H9 (cell line): Measurements from ENCODE around the gene MUS81. TPM values are rescaled to one million over a fixed set of nuclear protein-coding genes. Genes with fewer than 3 reads are reported as not detected.

Source experiments
- DNase-seq: peaks from one replicate; pipeline ENCODE4 v3.0.0-alpha.2; 2017
- H2AFZ ChIP-seq: one replicate; pipeline ENCODE4 v1.6.1; 2013; ENCODE audit warnings: mild to moderate bottlenecking, low read length, control low read depth, moderate library complexity
- H2AK5ac ChIP-seq: 2 replicates; pipeline ENCODE4 v1.6.1; 2013; ENCODE audit warnings: low read length, control low read depth, mixed read lengths; ENCODE audit not compliant: insufficient read length
- H2BK120ac ChIP-seq: one replicate; pipeline ENCODE4 v1.6.1; 2013; ENCODE audit warnings: low read depth, mild to moderate bottlenecking, low read length, control low read depth, inconsistent platforms; ENCODE audit not compliant: poor library complexity, severe bottlenecking
- H2BK12ac ChIP-seq: 2 replicates; pipeline ENCODE4 v1.6.1; 2013; ENCODE audit warnings: low read length, control low read depth, mixed read lengths, low read depth; ENCODE audit not compliant: insufficient read length
- H2BK15ac ChIP-seq: 2 replicates; pipeline ENCODE4 v1.6.1; 2013; ENCODE audit warnings: low read depth, low read length, control low read depth
- H2BK20ac ChIP-seq: one replicate; pipeline ENCODE4 v1.6.1; 2013; ENCODE audit warnings: low read depth, mild to moderate bottlenecking, low read length, control low read depth, inconsistent platforms; ENCODE audit not compliant: poor library complexity, severe bottlenecking
- H2BK5ac ChIP-seq: 2 replicates; pipeline ENCODE4 v1.6.1; 2013; ENCODE audit warnings: low read length, control low read depth, mixed read lengths; ENCODE audit not compliant: insufficient read length
- H3K14ac ChIP-seq: 2 replicates; pipeline ENCODE4 v1.6.1; 2013; ENCODE audit warnings: low read length, control low read depth; ENCODE audit not compliant: insufficient read depth
- H3K18ac ChIP-seq: 2 replicates; pipeline ENCODE4 v1.6.1; 2013; ENCODE audit warnings: low read depth, mild to moderate bottlenecking, mixed read lengths, low read length, control low read depth; ENCODE audit not compliant: insufficient read length
- H3K23ac ChIP-seq: 2 replicates; pipeline ENCODE4 v1.6.1; 2013; ENCODE audit warnings: low read length, control low read depth, mixed read lengths, low read depth; ENCODE audit not compliant: insufficient read length
- H3K23me2 ChIP-seq: 2 replicates; pipeline ENCODE4 v1.6.1; 2013; ENCODE audit warnings: low read depth, mild to moderate bottlenecking, mixed read lengths, low read length, control low read depth; ENCODE audit not compliant: insufficient read length, poor library complexity, severe bottlenecking
- H3K27ac ChIP-seq: 2 replicates; pipeline ENCODE4 v1.5.1; 2013; ENCODE audit warnings: low read length, control low read depth, mixed read lengths, low read depth; ENCODE audit not compliant: insufficient read length
- H3K27me3 ChIP-seq: 2 replicates; pipeline ENCODE4 v1.6.1; 2013; ENCODE audit warnings: low read length, control low read depth, inconsistent platforms; ENCODE audit not compliant: insufficient read depth
- H3K4ac ChIP-seq: 2 replicates; pipeline ENCODE4 v1.6.1; 2013; ENCODE audit warnings: low read depth, mild to moderate bottlenecking, control low read depth, inconsistent platforms, low read length, moderate library complexity
- H3K4me1 ChIP-seq: 2 replicates; pipeline ENCODE4 v1.6.1; 2013; ENCODE audit warnings: low read length, control low read depth, inconsistent platforms; ENCODE audit not compliant: insufficient read depth
- H3K4me2 ChIP-seq: 2 replicates; pipeline ENCODE4 v1.6.1; 2013; ENCODE audit warnings: low read length, control low read depth, mixed read lengths; ENCODE audit not compliant: insufficient read length, insufficient read depth
- H3K56ac ChIP-seq: 2 replicates; pipeline ENCODE4 v1.6.1; 2013; ENCODE audit warnings: low read depth, mild to moderate bottlenecking, mixed read lengths, low read length, control low read depth; ENCODE audit not compliant: insufficient read length
- H3K79me1 ChIP-seq: 2 replicates; pipeline ENCODE4 v1.6.1; 2013; ENCODE audit warnings: low read depth, mild to moderate bottlenecking, moderate library complexity, low read length, control low read depth, inconsistent platforms; ENCODE audit not compliant: insufficient read depth, poor library complexity, severe bottlenecking
- H3K79me2 ChIP-seq: 2 replicates; pipeline ENCODE4 v1.6.1; 2013; ENCODE audit warnings: low read length, control low read depth, inconsistent platforms; ENCODE audit not compliant: insufficient read depth
- H3K9ac ChIP-seq: 2 replicates; pipeline ENCODE4 v1.6.1; 2013; ENCODE audit warnings: low read length, control low read depth, mixed read lengths; ENCODE audit not compliant: insufficient read length; ENCODE audit errors: extremely low read depth
- H3K9me3 ChIP-seq: one replicate; pipeline ENCODE4 v1.6.1; 2013; ENCODE audit warnings: low read depth, low read length, inconsistent platforms; ENCODE audit not compliant: control insufficient read depth
- H3T11ph ChIP-seq: one replicate; pipeline ENCODE4 v1.6.1; 2013; ENCODE audit warnings: mild to moderate bottlenecking, low read length, control low read depth, inconsistent platforms
- H4K20me1 ChIP-seq: one replicate; pipeline ENCODE4 v1.6.1; 2013; ENCODE audit not compliant: control insufficient read depth, insufficient read length, insufficient read depth
- H4K5ac ChIP-seq: 2 replicates; pipeline ENCODE4 v1.6.1; 2013; ENCODE audit warnings: low read depth, mild to moderate bottlenecking, mixed read lengths, low read length, control low read depth; ENCODE audit not compliant: insufficient read length
- H4K8ac ChIP-seq: replicated peaks from 2 replicates; pipeline ENCODE4 v1.6.1; 2013; ENCODE audit warnings: low read length, control low read depth, mixed read lengths, low read depth; ENCODE audit not compliant: insufficient read length
- H4K91ac ChIP-seq: 2 replicates; pipeline ENCODE4 v1.6.1; 2013; ENCODE audit warnings: low read depth, mild to moderate bottlenecking, moderate library complexity, mixed read lengths, low read length, control low read depth; ENCODE audit not compliant: insufficient read length
- H3K27ac Mint-ChIP-seq, 3 experiments: 2 replicates in 2 of 3; 3 replicates in 1 of 3; pipeline ENCODE4 v1.8.0; 2020 to 2021; ENCODE audit warnings: mixed read lengths in 3 of 3, mild to moderate bottlenecking in 1 of 3, moderate library complexity in 1 of 3
- H3K27me3 Mint-ChIP-seq: 2 replicates; pipeline ENCODE4 v1.8.0; 2021; ENCODE audit warnings: low read depth, mild to moderate bottlenecking, moderate library complexity, mixed read lengths
- H3K36me3 Mint-ChIP-seq, 3 experiments: 2 replicates in 2 of 3; 3 replicates in 1 of 3; pipeline ENCODE4 v1.8.0; 2020 to 2021; ENCODE audit warnings: low read depth in 3 of 3, mixed read lengths in 3 of 3; ENCODE audit not compliant: insufficient read depth in 1 of 3
- H3K4me1 Mint-ChIP-seq, 2 experiments: 2 replicates each; pipeline ENCODE4 v1.8.0; 2020; ENCODE audit warnings: mixed read lengths in 2 of 2
- H3K4me3 Mint-ChIP-seq, 2 experiments: 2 replicates in 1 of 2; 3 replicates in 1 of 2; pipeline ENCODE4 v1.8.0; 2020 to 2021; ENCODE audit warnings: mild to moderate bottlenecking in 2 of 2, mixed read lengths in 2 of 2, moderate library complexity in 1 of 2
- H3K9me3 Mint-ChIP-seq, 2 experiments: 2 replicates in 1 of 2; 3 replicates in 1 of 2; pipeline ENCODE4 v1.8.0; 2020; ENCODE audit warnings: mild to moderate bottlenecking in 2 of 2, mixed read lengths in 2 of 2, moderate library complexity in 1 of 2
- CTCF ChIP-seq: fragments of 200-600 bp; sonication (generic); conservative IDR thresholded peaks from 3 replicates; pipeline ENCODE4 v1.8.0; 2021; ENCODE audit warnings: antibody characterized with exemption, mild to moderate bottlenecking
- WGBS: extraction: QIAGEN DNeasy Blood & Tissue Kit; methylation state at CpG from one replicate; pipeline ENCODE4 v1.1.7; 2013; ENCODE audit warnings: missing lambda C conversion rate, low lambda C conversion rate, mixed read lengths; ENCODE audit not compliant: insufficient read length; ENCODE audit errors: extremely low coverage; 5-methylcytosine and 5-hydroxymethylcytosine counted together
- total RNA-seq: library from RNA; stranded (reverse); gene quantifications from 2 replicates; pipeline ENCODE4 v1.2.1, GENCODE V29; 2021

Gene MUS81
- total RNA-seq, 1 experiment from 2014 or later: 49.2 TPM

DNA sequence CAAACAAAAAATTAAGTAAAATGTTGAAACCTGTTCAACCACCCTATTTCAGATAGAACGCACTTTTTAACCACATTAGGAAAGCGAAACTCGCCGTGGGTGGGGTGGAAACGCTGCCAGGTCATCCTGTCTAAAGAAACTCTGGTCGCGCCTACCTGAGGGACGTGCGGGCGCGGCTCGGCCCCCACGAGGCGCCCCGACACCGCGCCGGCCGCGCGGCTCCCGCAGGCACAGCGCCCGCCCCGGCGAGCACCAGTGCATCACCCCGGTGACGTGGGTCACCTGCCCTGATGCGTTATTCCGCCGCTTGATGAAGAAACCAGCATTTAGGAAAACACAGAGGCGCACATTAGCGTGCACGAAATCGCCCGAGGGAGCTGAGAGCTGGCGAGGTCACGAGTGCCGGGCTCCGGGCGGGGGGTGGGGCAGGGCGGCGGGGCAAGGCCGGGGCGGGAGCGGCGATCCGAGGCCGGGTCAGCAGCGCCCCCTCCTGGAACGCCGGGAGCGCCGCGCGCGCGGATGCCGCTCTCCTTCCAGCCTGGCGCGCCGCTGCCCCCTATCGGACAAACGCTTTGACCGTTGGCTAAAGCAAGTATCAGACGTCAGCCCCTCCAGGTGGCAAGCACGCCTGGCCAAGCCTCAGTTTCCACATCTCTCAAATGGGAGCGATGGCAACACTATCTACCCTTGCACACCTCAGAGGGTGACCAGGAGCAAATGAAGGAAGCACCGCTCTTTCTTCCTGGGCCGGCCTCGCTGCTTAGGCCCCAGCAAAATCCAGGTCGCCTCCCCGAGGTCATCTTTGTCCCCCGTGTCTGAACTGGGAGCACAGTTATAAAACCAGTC, 42.2 kb upstream of the MUS81 start:
- no peak overlapping the region for H2BK120ac ChIP-seq
- peak overlapping the region; percentile 55 for H3K4me2 ChIP-seq
- H3K27me3 ChIP-seq: no peaks in the 10 kb centered on the region
- no peak overlapping the region for H2BK12ac ChIP-seq
- no peak overlapping the region for H4K5ac ChIP-seq
- peaks cover 3% of the 10 kb centered on the region for H3K23me2 ChIP-seq
- no peak overlapping the region for H2AFZ ChIP-seq
- H4K91ac ChIP-seq: no peak overlapping the region
- H3K79me2 ChIP-seq: no peaks in the 10 kb centered on the region
- H3K4me1 ChIP-seq: no peaks in the 10 kb centered on the region
- peak; percentile 91 for DNase-seq
- H3K23ac ChIP-seq: no peak overlapping the region
- no peak overlapping the region for H2BK20ac ChIP-seq
- Mint-ChIP-seq H3K27me3 (peaks cover 25% of the 10 kb centered on the region), H3K4me3 (peak overlapping the region; percentile 59 to 84), H3K36me3 (no peaks in the 10 kb centered on the region; a peak in 1 of 7 replicates), H3K4me1 (peaks cover 0 to 8% of the 10 kb centered on the region in 2 experiments; a peak in 1 of 4 replicates), H3K9me3 (no peaks in the 10 kb centered on the region; a peak in 1 of 5 replicates), H3K27ac (no peak overlapping the region; a peak in 1 of 7 replicates)
- H3K9ac ChIP-seq: peak overlapping the region; percentile 55
- H3K18ac ChIP-seq: no peak overlapping the region
- H3K56ac ChIP-seq: no peak overlapping the region
- no peak overlapping the region for H3K4ac ChIP-seq
- no peaks in the 10 kb centered on the region for H3K79me1 ChIP-seq
- no peaks in the 10 kb centered on the region for H4K20me1 ChIP-seq
- H2AK5ac ChIP-seq: no peak overlapping the region
- H4K8ac ChIP-seq: no peak overlapping the region
- no peak overlapping the region for H2BK5ac ChIP-seq
- WGBS: no CpG with 5 or more reads among the region's 74 CpGs
- H3K27ac ChIP-seq: no peak overlapping the region
- H3K9me3 ChIP-seq: no peaks in the 10 kb centered on the region
- TF ChIP-seq CTCF: peak; percentile 100
- H3T11ph ChIP-seq: no peak overlapping the region
- peak overlapping the region; percentile 58; the same call in 1 of the 2 replicates for H3K14ac ChIP-seq
- no peak overlapping the region for H2BK15ac ChIP-seq
